CD8-positive, alpha-beta memory T cell (primary cell): Measurements from ENCODE around the gene CST6. TPM values are rescaled to one million over a fixed set of nuclear protein-coding genes. Genes with fewer than 3 reads are reported as not detected.
"Not testable (repeated sequence)": the region's sequence is repeated elsewhere in the genome, so short reads cannot be mapped to it uniquely, and the experiment has no call there.

ENCODE experiments used
- CTCF ChIA-PET: fragments of 350-600 bp; sonication (Branson Sonifier 250); formaldehyde crosslinking; loops from one replicate; lab custom pipeline; 2021; ENCODE audit warnings: antibody characterized with exemption; lab: Charles Lee
- POLR2A ChIA-PET: fragments of 350-600 bp; sonication (Branson Sonifier 250); formaldehyde crosslinking; loops from one replicate; lab custom pipeline; 2021; ENCODE audit warnings: antibody characterized with exemption; lab: Charles Lee
- DNase-seq, 5 donors: peaks; one replicate each; pipeline versions ENCODE4 v3.0.0 to v3.0.0-alpha.2; 2020 to 2022; ENCODE audit warnings: mixed read lengths in 1 of 5
- H3K27ac ChIP-seq: one replicate; pipeline ENCODE4 v1.7.0; 2013; ENCODE audit warnings: low read depth, mild to moderate bottlenecking, low read length, moderate library complexity
- H3K27me3 ChIP-seq: 2 replicates; pipeline ENCODE4 v1.7.0; 2013; ENCODE audit warnings: low read length, mild to moderate bottlenecking; ENCODE audit not compliant: insufficient read depth, poor library complexity, severe bottlenecking
- H3K36me3 ChIP-seq: 2 replicates; pipeline ENCODE4 v1.7.0; 2013; ENCODE audit warnings: mild to moderate bottlenecking, low read length, moderate library complexity; ENCODE audit not compliant: insufficient read depth
- H3K4me1 ChIP-seq: 2 replicates; pipeline ENCODE4 v1.7.0; 2013; ENCODE audit warnings: mild to moderate bottlenecking, low read length, moderate library complexity; ENCODE audit not compliant: insufficient read depth
- H3K4me3 ChIP-seq: 2 replicates; pipeline ENCODE4 v1.7.0; 2013; ENCODE audit warnings: mild to moderate bottlenecking, low read length
- H3K9me3 ChIP-seq: 2 replicates; pipeline ENCODE4 v1.7.0; 2013; ENCODE audit warnings: mild to moderate bottlenecking, low read length
- H3K27ac Mint-ChIP-seq, 8 donors: one replicate each; pipeline ENCODE4 v1.8.0; 2020 to 2021; ENCODE audit warnings: mixed read lengths in 8 of 8, mild to moderate bottlenecking in 6 of 8, inconsistent platforms in 3 of 8, moderate library complexity in 3 of 8
- H3K27me3 Mint-ChIP-seq, 2 donors: one replicate each; pipeline ENCODE4 v1.8.0; 2020 to 2021; ENCODE audit warnings: mixed read lengths in 2 of 2, mild to moderate bottlenecking in 1 of 2, moderate library complexity in 1 of 2
- H3K36me3 Mint-ChIP-seq, 3 donors: one replicate each; pipeline ENCODE4 v1.8.0; 2020 to 2021; ENCODE audit warnings: mixed read lengths in 3 of 3, inconsistent platforms in 1 of 3, mild to moderate bottlenecking in 1 of 3
- H3K4me1 Mint-ChIP-seq, 3 donors: one replicate each; pipeline ENCODE4 v1.8.0; 2020 to 2021; ENCODE audit warnings: mixed read lengths in 3 of 3, inconsistent platforms in 1 of 3, mild to moderate bottlenecking in 1 of 3
- H3K4me3 Mint-ChIP-seq, 7 donors: one replicate each; pipeline ENCODE4 v1.8.0; 2020 to 2021; ENCODE audit warnings: mixed read lengths in 7 of 7, mild to moderate bottlenecking in 6 of 7, moderate library complexity in 4 of 7, inconsistent platforms in 2 of 7
- H3K9me3 Mint-ChIP-seq, 5 donors: one replicate each; pipeline ENCODE4 v1.8.0; 2020 to 2022; ENCODE audit warnings: mixed read lengths in 5 of 5, mild to moderate bottlenecking in 3 of 5, moderate library complexity in 2 of 5, inconsistent platforms in 1 of 5
- polyA plus RNA-seq: library from polyadenylated mRNA; unstranded; fragments of 300-500 nt; fragmentation: Illumina TruSeq; gene quantifications from one replicate; pipeline ENCODE4 v1.2.3, GENCODE V29; 2021
- total RNA-seq, 2 experiments: library from RNA; stranded (reverse); gene quantifications; one replicate each; pipeline ENCODE4 v1.2.3, GENCODE V29; 2021

CST6 gene
- total and polyA plus RNA-seq, 3 experiments from 2014 or later, result not detected

DNA sequence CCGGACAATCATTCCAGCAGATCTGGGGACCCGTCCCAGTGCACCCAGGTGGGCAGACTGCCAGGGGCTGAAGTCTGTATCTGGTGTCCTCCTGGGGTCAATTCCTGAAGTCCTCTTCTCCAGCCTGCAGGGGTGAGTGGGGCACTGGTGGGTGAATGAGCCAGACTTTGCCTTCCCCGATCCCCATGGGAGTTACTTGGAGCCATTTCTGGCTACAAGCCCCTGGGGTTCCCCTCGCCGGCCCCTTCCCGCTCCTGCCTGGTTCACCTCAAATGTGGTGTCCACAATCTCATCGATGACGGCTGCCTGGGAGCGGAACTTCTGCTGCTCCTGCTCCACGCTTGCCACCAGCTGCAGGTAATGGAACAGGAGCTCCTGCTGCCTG lies 5.0 kb downstream of the CST6 start:
- H3K4me3 ChIP-seq, result no peak overlapping the region
- DNase-seq, result no peak
- POLR2A ChIA-PET, result no interaction called here
- H3K27ac Mint-ChIP-seq, result no peak overlapping the region
- CTCF ChIA-PET, result no interaction called here
- no peaks in the 10 kb centered on the region for H3K4me1 ChIP-seq
- H3K27ac ChIP-seq, result no peak overlapping the region
- no peaks in the 10 kb centered on the region for H3K36me3 ChIP-seq
- no peaks in the 10 kb centered on the region for H3K36me3 Mint-ChIP-seq
- peaks cover 11 to 18% of the 10 kb centered on the region in 2 donors for H3K27me3 Mint-ChIP-seq
- peaks cover 0 to 2% (median 0%) of the 10 kb centered on the region in 3 donors for H3K4me1 Mint-ChIP-seq
- H3K9me3 ChIP-seq, result no peaks in the 10 kb centered on the region
- H3K4me3 Mint-ChIP-seq, result no peak overlapping the region
- H3K9me3 Mint-ChIP-seq, result no peaks in the 10 kb centered on the region
- peaks cover 13% of the 10 kb centered on the region for H3K27me3 ChIP-seq

DNA sequence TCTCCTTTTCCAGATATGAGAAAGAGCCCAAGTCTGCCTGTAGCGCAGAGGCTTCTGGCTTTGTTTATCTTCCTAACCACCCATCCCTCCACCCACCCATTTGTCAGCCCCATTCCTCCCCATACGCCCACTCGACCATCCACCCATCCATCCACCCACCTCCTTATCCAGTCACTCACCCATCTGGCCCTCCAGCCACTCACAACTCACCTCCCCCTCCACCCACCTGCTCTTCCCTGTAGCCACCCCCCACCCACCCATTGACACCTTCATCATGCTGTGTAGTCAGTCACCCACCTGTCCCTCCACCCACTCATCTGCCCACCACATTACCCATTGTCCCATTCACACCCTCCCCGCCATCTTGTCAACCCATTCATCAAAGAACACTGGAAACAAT lies 5.5 kb downstream of the CST6 start:
- H3K27ac ChIP-seq, result no peak overlapping the region
- Mint-ChIP-seq H3K27me3 (peaks cover 11 to 15% of the 10 kb centered on the region in 2 donors), H3K27ac (no peak overlapping the region), H3K9me3 (no peaks in the 10 kb centered on the region), H3K36me3 (no peaks in the 10 kb centered on the region), H3K4me3 (no peak overlapping the region), H3K4me1 (peaks cover 0 to 4% (median under 1%) of the 10 kb centered on the region in 3 donors)
- no peaks in the 10 kb centered on the region for H3K36me3 ChIP-seq
- CTCF ChIA-PET, result no interaction called here
- peaks cover 2% of the 10 kb centered on the region for H3K4me1 ChIP-seq
- H3K4me3 ChIP-seq, result no peak overlapping the region
- POLR2A ChIA-PET, result no interaction called here
- H3K27me3 ChIP-seq, result peaks cover 8% of the 10 kb centered on the region
- H3K9me3 ChIP-seq, result no peaks in the 10 kb centered on the region
- DNase-seq, result no peak

DNA sequence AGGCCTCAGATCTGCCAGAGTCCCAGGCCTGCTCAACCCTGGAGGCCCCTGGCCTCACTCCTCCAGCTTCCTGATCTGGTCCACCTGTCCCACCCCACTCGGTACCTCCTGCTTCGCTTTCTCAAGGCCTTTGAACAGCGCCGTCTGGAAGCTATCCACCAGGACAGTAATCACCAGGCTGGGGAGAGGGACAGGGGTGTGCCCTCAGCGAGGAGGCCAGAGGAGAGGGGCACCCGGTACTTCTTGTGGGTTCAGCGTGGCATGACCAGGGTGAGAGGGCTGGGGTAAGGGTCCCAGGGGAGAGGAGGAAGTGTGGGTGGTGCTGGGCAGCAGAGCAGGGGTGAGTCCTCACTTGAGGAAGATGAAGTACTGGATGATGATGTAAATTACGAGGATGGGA lies 8.4 kb downstream of the CST6 start:
- Mint-ChIP-seq H3K27ac (no peak overlapping the region), H3K36me3 (no peaks in the 10 kb centered on the region), H3K9me3 (no peaks in the 10 kb centered on the region), H3K4me1 (peaks cover 5 to 9% (median 6%) of the 10 kb centered on the region in 3 donors), H3K4me3 (no peak overlapping the region), H3K27me3 (peaks cover under 1 to 8% of the 10 kb centered on the region in 2 donors)
- ChIA-PET POLR2A (no interaction called here), CTCF (no interaction called here)
- H3K36me3 ChIP-seq, result no peaks in the 10 kb centered on the region
- H3K27me3 ChIP-seq, result no peaks in the 10 kb centered on the region
- no peak overlapping the region for H3K4me3 ChIP-seq
- peaks cover 7% of the 10 kb centered on the region for H3K4me1 ChIP-seq
- no peak for DNase-seq
- no peaks in the 10 kb centered on the region for H3K9me3 ChIP-seq
- H3K27ac ChIP-seq, result no peak overlapping the region

DNA sequence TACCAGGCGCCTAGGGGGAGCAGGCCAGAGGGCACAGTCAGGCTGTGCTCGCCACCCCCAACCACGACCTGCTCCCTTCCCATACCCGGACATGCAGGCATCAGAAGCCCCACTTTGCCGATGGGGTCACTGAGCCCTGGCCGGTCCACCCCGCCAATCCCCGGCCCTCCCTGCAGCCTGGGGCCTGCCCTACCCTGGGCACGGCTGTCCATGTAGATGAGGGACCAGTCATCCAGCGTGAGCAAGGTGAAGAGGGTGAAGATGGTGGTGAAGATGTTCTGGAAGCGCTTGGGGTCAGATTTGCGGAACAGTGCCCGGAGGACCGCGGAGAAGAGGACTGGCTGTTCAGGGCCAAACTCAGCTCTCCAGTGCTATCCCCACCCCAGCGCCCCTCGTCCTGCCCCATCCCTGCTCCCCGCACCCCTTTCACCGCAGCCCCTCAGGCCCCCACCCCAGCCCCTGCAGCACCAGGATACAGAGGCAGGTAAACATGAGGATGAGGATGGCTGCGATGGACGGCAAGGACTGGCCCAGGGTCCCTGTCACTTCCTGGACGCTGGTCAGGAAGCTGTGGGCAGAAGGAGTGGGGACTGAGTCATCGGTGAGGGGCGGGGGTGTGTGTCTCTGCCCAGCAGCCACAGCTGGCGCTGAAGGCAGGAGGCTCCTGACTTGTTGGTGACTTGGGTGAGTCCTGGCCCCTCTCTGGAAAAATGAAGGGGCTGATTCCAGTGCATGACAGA lies 9.0 kb downstream of the CST6 start:
- no peak overlapping the region for H3K27ac Mint-ChIP-seq
- no peak overlapping the region for H3K27ac ChIP-seq
- peaks cover 5 to 9% (median 6%) of the 10 kb centered on the region in 3 donors for H3K4me1 Mint-ChIP-seq
- H3K9me3 Mint-ChIP-seq, result no peaks in the 10 kb centered on the region
- H3K36me3 Mint-ChIP-seq, result no peaks in the 10 kb centered on the region
- no peaks in the 10 kb centered on the region for H3K9me3 ChIP-seq
- no peaks in the 10 kb centered on the region for H3K27me3 ChIP-seq
- peaks cover 7% of the 10 kb centered on the region for H3K4me1 ChIP-seq
- no peaks in the 10 kb centered on the region for H3K36me3 ChIP-seq
- H3K4me3 Mint-ChIP-seq, result no peak overlapping the region
- DNase-seq, result no peak
- no peak overlapping the region for H3K4me3 ChIP-seq
- POLR2A ChIA-PET, result no interaction called here
- CTCF ChIA-PET, result no interaction called here
- H3K27me3 Mint-ChIP-seq, result peaks cover 2 to 8% of the 10 kb centered on the region in 2 donors

DNA sequence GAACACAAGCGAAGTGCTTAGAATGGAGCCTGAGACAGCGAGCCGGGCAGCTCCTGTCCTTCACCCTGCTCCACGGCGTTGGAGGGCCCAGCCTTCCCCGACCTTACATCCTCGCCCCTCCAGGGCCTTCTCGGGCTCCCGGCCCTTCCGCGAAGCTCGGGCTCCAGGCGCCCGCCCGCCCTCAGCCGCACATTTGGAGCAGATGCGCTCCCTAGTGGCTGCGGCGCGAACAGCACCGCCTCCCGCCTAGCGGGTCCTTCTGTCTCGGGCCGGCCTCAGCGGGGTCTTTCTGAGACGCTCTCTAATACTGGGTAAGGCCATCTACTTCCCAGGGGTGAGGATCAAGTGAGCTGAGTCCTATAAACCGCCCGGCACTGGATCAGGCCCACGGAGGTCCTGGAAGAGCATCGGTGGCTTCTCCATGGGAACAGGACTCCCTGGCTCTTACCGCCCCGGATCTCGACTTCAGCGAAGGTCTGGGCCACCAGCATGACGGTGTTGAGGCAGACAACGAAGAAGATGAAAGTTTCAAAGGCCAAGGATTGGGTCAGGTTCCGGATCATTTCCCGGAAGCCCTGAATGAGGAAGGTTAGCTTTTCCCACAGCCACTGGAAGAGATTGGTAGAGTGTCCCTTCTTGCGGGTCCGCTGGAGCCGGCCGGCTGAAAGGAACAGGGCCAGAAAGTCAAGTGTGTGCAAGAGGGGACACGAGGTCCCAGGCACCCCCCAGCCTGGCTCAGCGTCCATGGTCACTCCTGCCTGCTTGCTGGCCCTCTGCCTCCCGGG lies 10.8 kb downstream of the CST6 start:
- Histone ChIP-seq H3K4me1 (peaks cover 7% of the 10 kb centered on the region), H3K36me3 (no peaks in the 10 kb centered on the region), H3K9me3 (no peaks in the 10 kb centered on the region), H3K27me3 (no peaks in the 10 kb centered on the region), H3K27ac (no peak overlapping the region), H3K4me3 (no peak overlapping the region)
- H3K4me3 Mint-ChIP-seq, result peak overlapping the region in 5 of 7 donors; percentile 27 to 51 (median 28)
- H3K9me3 Mint-ChIP-seq, result no peaks in the 10 kb centered on the region
- peak; percentile 63 to 80 (median 71) for DNase-seq
- POLR2A ChIA-PET, result interaction anchor here (0.6 to 1.1 kb wide), 3 partner anchors 11 to 311 kb away, joined by 3 to 17 read pairs (median 7); no protein-coding TSS in a partner anchor
- H3K4me1 Mint-ChIP-seq, result peaks cover 5 to 9% (median 6%) of the 10 kb centered on the region in 3 donors
- no peaks in the 10 kb centered on the region for H3K36me3 Mint-ChIP-seq
- H3K27me3 Mint-ChIP-seq, result peaks cover 3 to 8% of the 10 kb centered on the region in 2 donors
- CTCF ChIA-PET, result interaction anchor here (0.6 to 2.2 kb wide), 31 partner anchors 8 to 434 kb away, joined by 3 to 22 read pairs (median 4); partner anchors contain the start of genes BANF1, CCDC85B, CST6 and FIBP
- H3K27ac Mint-ChIP-seq, result no peak overlapping the region

DNA sequence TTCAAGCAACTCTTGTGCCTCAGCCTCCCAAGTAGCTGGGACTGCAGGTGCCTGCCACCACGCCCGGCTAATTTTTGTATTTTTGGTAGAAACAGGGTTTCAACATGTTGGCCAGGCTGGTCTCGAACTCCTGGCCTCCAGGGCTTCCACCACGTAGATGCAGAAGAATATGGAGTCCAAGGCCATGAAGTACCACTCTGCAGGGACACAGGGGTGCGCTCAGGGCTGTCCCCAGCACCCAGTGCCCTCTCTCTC lies 11.3 kb downstream of the CST6 start:
- H3K27ac Mint-ChIP-seq, POLR2A ChIA-PET, DNase-seq, H3K27ac ChIP-seq, H3K4me3 ChIP-seq, H3K27me3 ChIP-seq, H3K9me3 ChIP-seq, H3K4me1 ChIP-seq, H3K36me3 ChIP-seq, H3K27me3 Mint-ChIP-seq, H3K4me3 Mint-ChIP-seq, H3K9me3 Mint-ChIP-seq, H3K4me1 Mint-ChIP-seq, H3K36me3 Mint-ChIP-seq: not testable (repeated sequence)
- CTCF ChIA-PET, result interaction anchor here (1.2 to 2.2 kb wide), 18 partner anchors 7 to 435 kb away, joined by 3 to 22 read pairs (median 5); partner anchors contain the start of genes CCDC85B, CST6, FIBP and KAT5

DNA sequence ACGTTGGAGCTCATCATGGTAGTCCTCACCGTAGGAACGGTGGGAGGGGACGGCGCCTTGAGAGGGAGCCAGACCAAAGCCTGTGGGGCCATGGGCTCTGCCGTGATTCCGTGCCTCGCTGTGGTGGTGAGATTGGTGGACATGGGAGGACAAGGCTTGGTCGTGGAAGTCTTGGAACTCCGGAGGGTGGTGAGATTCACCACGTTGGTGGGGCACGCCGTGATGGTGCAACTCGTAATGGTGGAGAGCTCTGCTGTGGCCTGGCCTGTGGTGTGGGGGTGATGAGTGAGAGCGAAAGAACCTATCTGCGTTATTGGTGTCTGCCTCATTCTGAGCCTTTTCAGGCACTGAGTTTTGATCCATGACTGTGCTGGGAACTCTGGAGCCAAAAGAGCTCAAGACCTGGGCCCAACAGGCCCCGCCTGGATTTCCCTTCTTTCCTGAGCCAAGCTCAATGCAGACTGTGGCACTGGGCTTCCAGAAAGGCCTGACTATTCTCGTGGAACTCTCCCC lies 14.3 kb downstream of the CST6 start, which contains the start of gene CATSPER1:
CATSPER1 (minus strand) TSS at position 463 of the 513 bp plus-strand sequence; CDS start at position 363, 100 bp downstream.
- Histone ChIP-seq H3K4me1 (peaks cover 7% of the 10 kb centered on the region), H3K9me3 (no peaks in the 10 kb centered on the region), H3K36me3 (no peaks in the 10 kb centered on the region), H3K4me3 (no peak within 1 kb of the TSS), H3K27me3 (no peaks in the 10 kb centered on the region), H3K27ac (no peak within 1 kb of the TSS)
- H3K9me3 Mint-ChIP-seq, result no peaks in the 10 kb centered on the region
- H3K36me3 Mint-ChIP-seq, result no peaks in the 10 kb centered on the region
- peaks cover 3 to 8% of the 10 kb centered on the region in 2 donors for H3K27me3 Mint-ChIP-seq
- ChIA-PET CTCF (interaction anchor here (1.0 to 1.2 kb wide), 2 partner anchors 142 to 314 kb away, joined by 3 read pairs; partner anchors contain the start of gene KAT5), POLR2A (no interaction called here)
- no peak for DNase-seq
- peak within 1 kb of the TSS in 1 of 7 donors; percentile 68 for H3K4me3 Mint-ChIP-seq
- peak within 1 kb of the TSS in 1 of 8 donors; percentile 47 for H3K27ac Mint-ChIP-seq
- peaks cover 5 to 8% (median 6%) of the 10 kb centered on the region in 3 donors for H3K4me1 Mint-ChIP-seq
